ENCODE data around the gene GBX1.

DNA sequence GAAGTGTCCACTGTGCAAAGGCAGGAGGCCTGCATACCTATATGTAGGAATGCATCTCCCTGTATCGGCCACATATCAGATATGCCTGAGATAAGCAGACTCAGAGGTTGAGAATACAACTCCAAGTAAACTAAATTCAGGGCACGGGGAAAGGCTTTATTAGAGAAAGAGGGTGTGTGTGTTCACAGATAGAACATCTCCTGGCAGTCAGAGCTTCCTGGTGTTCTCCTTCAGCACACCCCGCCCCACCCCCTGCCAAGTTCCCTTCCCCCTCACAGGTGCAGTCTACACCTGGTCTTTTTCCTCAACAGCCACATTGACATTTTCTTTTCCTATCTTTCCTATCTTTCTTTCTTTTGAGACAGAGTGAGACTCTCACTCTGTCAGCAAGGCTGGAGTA is 17.1 kb downstream of the GBX1 start:
- TF ChIP-seq, protein P1, sequence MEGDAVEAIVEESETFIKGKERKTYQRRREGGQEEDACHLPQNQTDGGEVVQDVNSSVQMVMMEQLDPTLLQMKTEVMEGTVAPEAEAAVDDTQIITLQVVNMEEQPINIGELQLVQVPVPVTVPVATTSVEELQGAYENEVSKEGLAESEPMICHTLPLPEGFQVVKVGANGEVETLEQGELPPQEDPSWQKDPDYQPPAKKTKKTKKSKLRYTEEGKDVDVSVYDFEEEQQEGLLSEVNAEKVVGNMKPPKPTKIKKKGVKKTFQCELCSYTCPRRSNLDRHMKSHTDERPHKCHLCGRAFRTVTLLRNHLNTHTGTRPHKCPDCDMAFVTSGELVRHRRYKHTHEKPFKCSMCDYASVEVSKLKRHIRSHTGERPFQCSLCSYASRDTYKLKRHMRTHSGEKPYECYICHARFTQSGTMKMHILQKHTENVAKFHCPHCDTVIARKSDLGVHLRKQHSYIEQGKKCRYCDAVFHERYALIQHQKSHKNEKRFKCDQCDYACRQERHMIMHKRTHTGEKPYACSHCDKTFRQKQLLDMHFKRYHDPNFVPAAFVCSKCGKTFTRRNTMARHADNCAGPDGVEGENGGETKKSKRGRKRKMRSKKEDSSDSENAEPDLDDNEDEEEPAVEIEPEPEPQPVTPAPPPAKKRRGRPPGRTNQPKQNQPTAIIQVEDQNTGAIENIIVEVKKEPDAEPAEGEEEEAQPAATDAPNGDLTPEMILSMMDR (IDR thresholded peaks at IDR 0.05): no peak
- no peak for TF ChIP-seq POLR2A (IDR thresholded peaks at IDR 0.05)
